ENCODE data around the gene OOEP.

GRCh38 chr6:73413102-73413501 is 43.4 kb upstream of the OOEP start:
- TF ChIP-seq CTCF (CRISPR knock-in tag; IDR thresholded peaks at IDR 0.05) (no peak), ZBTB37 (CRISPR knock-in tag; IDR thresholded peaks at IDR 0.05) (no peak), SNAPC5 (CRISPR knock-in tag; IDR thresholded peaks at IDR 0.05; ENCODE audit: borderline replicate concordance) (no peak), SAP130 (CRISPR knock-in tag; IDR thresholded peaks at IDR 0.05; ENCODE audit: low read depth) (no peak), ZNF281 (CRISPR knock-in tag; IDR thresholded peaks at IDR 0.05; ENCODE audit: borderline replicate concordance) (no peak), ATF6 (CRISPR knock-in tag; conservative IDR thresholded peaks at IDR 0.05) (no peak), EP300 (IDR thresholded peaks at IDR 0.05; ENCODE audit: low read depth in 2 of 2, low read length in 2 of 2) (no peak), EP300 (CRISPR knock-in tag; IDR thresholded peaks at IDR 0.05; ENCODE audit: borderline replicate concordance) (no peak)

All from HepG2 (cell line).